Mesendoderm (in vitro differentiated cells): Measurements from ENCODE around the gene MYOZ2.

Experiments used
- DNase-seq: peaks from one replicate; pipeline ENCODE4 v3.0.0; 2013
- H2AK5ac ChIP-seq: 2 replicates; pipeline ENCODE4 v1.6.1; 2013; ENCODE audit warnings: low read length, inconsistent platforms
- H2BK120ac ChIP-seq: 2 replicates; pipeline ENCODE4 v1.6.1; 2013; ENCODE audit warnings: low read depth, mild to moderate bottlenecking, low read length, moderate library complexity, mixed read lengths
- H2BK15ac ChIP-seq: replicated peaks from 2 replicates; pipeline ENCODE4 v1.6.1; 2013; ENCODE audit warnings: low read depth, mild to moderate bottlenecking, moderate library complexity
- H2BK5ac ChIP-seq: 2 replicates; pipeline ENCODE4 v1.6.1; 2013; ENCODE audit warnings: low read length, inconsistent platforms
- H3K18ac ChIP-seq: 2 replicates; pipeline ENCODE4 v1.6.1; 2013; ENCODE audit warnings: mild to moderate bottlenecking, low read length, mixed read lengths
- H3K23ac ChIP-seq: one replicate; pipeline ENCODE4 v1.6.1; 2013; ENCODE audit warnings: low read length
- H3K27ac ChIP-seq: 2 replicates; pipeline ENCODE4 v1.5.1; 2013; ENCODE audit warnings: low read depth, mild to moderate bottlenecking, inconsistent platforms, low read length, moderate library complexity
- H3K27me3 ChIP-seq: 2 replicates; pipeline ENCODE4 v1.6.1; 2013; ENCODE audit warnings: low read length, control low read depth, mild to moderate bottlenecking, inconsistent platforms; ENCODE audit not compliant: insufficient read depth, poor library complexity
- H3K36me3 ChIP-seq: 2 replicates; pipeline ENCODE4 v1.6.1; 2013; ENCODE audit warnings: low read length, inconsistent platforms; ENCODE audit not compliant: control insufficient read depth, insufficient read depth
- H3K4ac ChIP-seq: one replicate; pipeline ENCODE4 v1.6.1; 2013; ENCODE audit warnings: low read depth, mild to moderate bottlenecking, low read length, moderate library complexity
- H3K4me1 ChIP-seq: 2 replicates; pipeline ENCODE4 v1.6.1; 2013; ENCODE audit warnings: low read depth, low read length, inconsistent platforms; ENCODE audit not compliant: control insufficient read depth
- H3K4me2 ChIP-seq: 2 replicates; pipeline ENCODE4 v1.6.1; 2013; ENCODE audit warnings: low read length
- H3K4me3 ChIP-seq: 2 replicates; pipeline ENCODE4 v1.5.1; 2013; ENCODE audit warnings: mild to moderate bottlenecking, low read length
- H3K56ac ChIP-seq: one replicate; pipeline ENCODE4 v1.6.1; 2013; ENCODE audit warnings: low read length
- H3K79me1 ChIP-seq: 2 replicates; pipeline ENCODE4 v1.6.1; 2013; ENCODE audit warnings: low read length, inconsistent platforms
- H3K79me2 ChIP-seq: 2 replicates; pipeline ENCODE4 v1.6.1; 2013; ENCODE audit warnings: mild to moderate bottlenecking, low read length; ENCODE audit not compliant: control insufficient read depth, insufficient read depth
- H3K9ac ChIP-seq: 2 replicates; pipeline ENCODE4 v1.6.1; 2013; ENCODE audit warnings: low read length, inconsistent platforms
- H4K5ac ChIP-seq: one replicate; pipeline ENCODE4 v1.6.1; 2013; ENCODE audit warnings: low read length
- H4K8ac ChIP-seq: one replicate; pipeline ENCODE4 v1.6.1; 2013; ENCODE audit warnings: low read depth, mild to moderate bottlenecking, control low read depth, low read length, moderate library complexity
- WGBS: extraction: QIAGEN DNeasy Blood & Tissue Kit; methylation state at CpG from one replicate; pipeline ENCODE4 v1.1.7; 2013; ENCODE audit warnings: low lambda C conversion rate, missing lambda C conversion rate; ENCODE audit not compliant: insufficient coverage; ENCODE audit errors: extremely low coverage; 5-methylcytosine and 5-hydroxymethylcytosine counted together

MYOZ2 gene

DNA sequence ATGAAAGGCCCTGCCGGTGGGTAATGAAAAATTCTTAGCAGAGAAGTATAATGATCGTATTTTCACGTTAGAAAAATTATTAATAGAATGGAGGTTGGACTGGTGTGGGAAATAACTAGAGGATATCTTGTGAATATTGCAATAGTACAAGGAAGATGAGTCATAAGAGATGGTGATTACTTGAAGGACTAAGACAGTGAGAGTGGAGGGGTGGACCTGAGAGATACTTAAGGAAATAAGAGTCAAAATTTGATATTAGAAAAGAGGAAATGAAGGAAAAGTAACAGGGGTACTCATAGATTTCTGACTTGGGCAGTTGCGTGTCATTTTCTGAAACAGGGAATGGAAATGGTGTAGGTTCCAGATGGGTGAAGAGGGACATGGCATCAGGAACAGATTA lies 75.1 kb downstream of the MYOZ2 start:
- Histone ChIP-seq H2BK120ac (no peak overlapping the region), H3K79me2 (peaks cover 6% of the 10 kb centered on the region), H2BK5ac (no peak overlapping the region), H3K27me3 (no peaks in the 10 kb centered on the region), H3K23ac (no peak overlapping the region), H3K36me3 (no peaks in the 10 kb centered on the region), H2AK5ac (no peak overlapping the region), H3K27ac (peak overlapping the region; percentile 49), H3K9ac (no peak overlapping the region), H2BK15ac (peak overlapping the region; percentile 57), H4K8ac (no peak overlapping the region), H3K4me1 (peaks cover 2% of the 10 kb centered on the region), H3K56ac (peak overlapping the region; percentile 9), H3K4me2 (no peak overlapping the region), H3K4me3 (no peak overlapping the region), H3K4ac (no peak overlapping the region), H3K79me1 (no peaks in the 10 kb centered on the region), H3K18ac (peak overlapping the region; percentile 60), H4K5ac (no peak overlapping the region)
- WGBS, result 100% methylated on average over 2 of the region's 4 CpGs
- no peak for DNase-seq

DNA sequence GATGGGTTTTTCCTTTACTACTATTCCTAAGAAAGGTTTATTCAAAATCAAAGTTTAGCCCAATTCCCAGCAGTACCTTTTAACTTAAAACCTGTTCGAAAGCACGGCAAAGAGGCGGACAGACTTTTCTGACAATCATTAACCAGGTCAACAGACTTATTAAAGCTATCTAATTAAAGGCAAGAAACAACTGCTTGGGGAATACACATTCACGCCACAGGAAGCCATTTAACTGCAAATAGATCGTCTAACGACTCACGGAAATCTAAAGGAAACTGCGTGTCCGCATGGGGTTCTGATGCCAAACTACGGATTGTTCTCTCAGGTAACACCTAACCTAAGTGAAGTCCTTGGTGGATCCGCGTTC lies 76.2 kb downstream of the MYOZ2 start:
- peak overlapping the region; percentile 69 for H3K18ac ChIP-seq
- H3K27me3 ChIP-seq, result no peaks in the 10 kb centered on the region
- peak; percentile 94 for DNase-seq
- H2BK5ac ChIP-seq, result peak overlapping the region; percentile 19
- no peak overlapping the region for H2BK120ac ChIP-seq
- H3K79me1 ChIP-seq, result no peaks in the 10 kb centered on the region
- H3K4me1 ChIP-seq, result peaks cover 2% of the 10 kb centered on the region
- H3K79me2 ChIP-seq, result peaks cover 8% of the 10 kb centered on the region
- H3K4me3 ChIP-seq, result peak overlapping the region; percentile 52
- H2AK5ac ChIP-seq, result no peak overlapping the region
- peak overlapping the region; percentile 96 for H3K27ac ChIP-seq
- no peak overlapping the region for H4K5ac ChIP-seq
- H4K8ac ChIP-seq, result peak overlapping the region; percentile 65
- H3K36me3 ChIP-seq, result no peaks in the 10 kb centered on the region
- no peak overlapping the region for H3K4ac ChIP-seq
- H2BK15ac ChIP-seq, result no peak overlapping the region
- peak overlapping the region; percentile 97 for H3K56ac ChIP-seq
- WGBS, result no CpG with 5 or more reads among the region's 12 CpGs
- H3K4me2 ChIP-seq, result peak overlapping the region; percentile 41
- H3K9ac ChIP-seq, result peak overlapping the region; percentile 83
- H3K23ac ChIP-seq, result no peak overlapping the region

DNA sequence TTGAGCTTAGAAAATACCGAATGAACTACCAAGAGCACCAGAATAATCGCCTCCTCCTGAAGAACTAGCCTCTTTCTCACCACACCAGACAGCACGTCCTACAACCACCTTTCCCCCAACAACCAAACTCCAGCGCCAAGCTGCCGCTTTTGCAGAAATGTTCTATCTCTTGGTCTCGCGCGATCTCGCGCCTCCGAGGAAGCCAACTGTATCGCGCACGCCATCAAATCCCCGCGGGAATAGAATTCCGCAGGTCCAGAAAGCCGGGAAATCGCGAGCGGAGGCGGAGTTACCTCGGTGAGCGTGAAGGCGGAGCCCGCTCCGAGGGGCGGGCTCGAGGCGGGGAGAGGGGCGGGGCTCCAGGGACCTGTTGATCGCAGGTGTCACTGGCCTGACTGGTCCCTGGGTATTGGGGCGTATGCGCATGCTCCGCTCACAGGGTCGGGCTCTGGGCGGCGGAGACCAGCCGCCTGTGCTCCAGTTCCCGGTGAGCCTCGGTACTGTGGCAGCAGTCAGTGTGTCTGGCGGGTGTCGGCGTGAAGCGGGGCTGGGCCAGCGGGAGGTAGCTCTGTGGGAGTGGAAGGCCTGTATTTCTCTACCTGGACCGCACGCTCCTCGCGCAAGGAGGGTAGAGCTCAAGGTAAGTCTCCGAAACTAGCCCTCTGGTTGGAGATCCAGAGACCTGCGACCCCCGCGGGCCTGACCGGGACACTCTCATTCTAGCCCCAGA lies 76.8 kb downstream of the MYOZ2 start, which contains the start of gene USP53:
USP53 (plus strand) TSS at position 480 of the 730 bp plus-strand sequence. CDS start 27,047 bp downstream, outside the sequence.
- Histone ChIP-seq H3K27ac (peak within 1 kb of the TSS; percentile 96), H3K4ac (no peak within 1 kb of the TSS), H4K8ac (peak within 1 kb of the TSS; percentile 65), H3K4me2 (peak within 1 kb of the TSS; percentile 82), H2AK5ac (no peak within 1 kb of the TSS), H4K5ac (peak within 1 kb of the TSS; percentile 7), H3K56ac (peak within 1 kb of the TSS; percentile 97), H3K79me1 (peaks cover 2% of the 10 kb centered on the region), H2BK5ac (peak within 1 kb of the TSS; percentile 83), H3K27me3 (no peaks in the 10 kb centered on the region), H3K23ac (no peak within 1 kb of the TSS), H3K18ac (peak within 1 kb of the TSS; percentile 69), H3K9ac (peak within 1 kb of the TSS; percentile 90), H2BK15ac (no peak within 1 kb of the TSS), H3K36me3 (no peaks in the 10 kb centered on the region), H2BK120ac (no peak within 1 kb of the TSS), H3K4me3 (peak within 1 kb of the TSS; percentile 89), H3K79me2 (peaks cover 11% of the 10 kb centered on the region), H3K4me1 (peaks cover 2% of the 10 kb centered on the region)
- WGBS, result no CpG with 5 or more reads among the region's 55 CpGs
- DNase-seq, result peak; percentile 99

DNA sequence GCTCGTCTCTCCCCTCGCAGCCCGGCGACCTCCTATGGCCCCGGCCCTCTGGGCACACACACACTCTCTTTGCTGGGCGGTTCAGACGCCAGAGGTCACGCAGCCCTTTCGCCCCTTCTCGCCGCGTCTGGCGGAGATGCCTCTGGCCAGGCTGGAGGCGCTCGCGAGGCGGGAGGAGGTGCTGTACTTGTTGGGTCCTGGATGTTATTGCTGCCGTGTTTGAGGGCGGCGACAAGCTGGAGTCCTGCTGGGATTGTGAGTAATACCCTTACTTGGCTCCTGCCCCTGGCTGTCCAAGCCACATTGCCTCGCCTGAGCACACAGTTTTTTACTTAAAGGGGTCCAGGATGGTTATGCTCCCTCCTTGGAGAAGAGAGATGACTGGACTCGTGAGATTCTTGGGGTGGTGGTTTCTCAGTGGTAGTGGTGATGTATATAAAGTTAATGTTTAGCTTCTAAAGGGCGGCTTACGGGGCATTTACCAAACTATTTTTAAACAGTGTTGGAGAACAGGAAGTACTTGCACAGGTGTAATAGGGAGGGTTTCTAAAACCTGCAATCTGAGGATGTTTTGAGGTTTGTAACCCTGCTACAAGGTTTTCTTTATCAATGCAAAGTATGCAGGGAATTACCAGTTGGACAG lies 77.5 kb downstream of the MYOZ2 start:
- Histone ChIP-seq H3K23ac (no peak overlapping the region), H4K8ac (no peak overlapping the region), H2BK5ac (peak overlapping the region; percentile 83), H2BK15ac (no peak overlapping the region), H3K36me3 (no peaks in the 10 kb centered on the region), H3K4me2 (peak overlapping the region; percentile 82), H3K79me1 (peaks cover 2% of the 10 kb centered on the region), H3K27me3 (no peaks in the 10 kb centered on the region), H3K56ac (peak overlapping the region; percentile 95), H3K9ac (peak overlapping the region; percentile 90), H3K4me1 (peaks cover 2% of the 10 kb centered on the region), H3K79me2 (peaks cover 17% of the 10 kb centered on the region), H3K4ac (no peak overlapping the region), H3K4me3 (peak overlapping the region; percentile 89), H2AK5ac (no peak overlapping the region), H3K18ac (no peak overlapping the region), H2BK120ac (no peak overlapping the region), H3K27ac (peak overlapping the region; percentile 90), H4K5ac (no peak overlapping the region)
- WGBS, result no CpG with 5 or more reads among the region's 24 CpGs
- peak; percentile 98 for DNase-seq

DNA sequence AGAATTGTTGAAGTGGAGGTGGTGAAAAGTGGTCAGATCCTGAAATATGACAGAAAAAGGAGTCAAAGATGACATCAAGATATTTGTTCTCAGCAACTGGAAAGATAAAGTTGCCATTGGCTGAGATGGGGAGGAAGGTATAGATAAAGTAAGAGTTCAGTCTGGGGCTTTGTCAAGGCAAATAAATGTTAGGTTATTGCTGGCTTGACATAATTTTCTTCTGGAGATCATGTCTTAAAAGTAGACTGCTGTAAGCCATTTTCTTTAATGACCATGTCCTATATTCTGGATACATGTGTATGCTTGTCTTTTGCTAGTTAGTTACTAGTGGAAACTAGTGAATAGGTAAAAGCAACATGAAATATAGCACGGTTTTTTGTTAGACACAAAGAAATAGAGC lies 82.5 kb downstream of the MYOZ2 start:
- Histone ChIP-seq H3K4me3 (no peak overlapping the region), H3K4me1 (no peaks in the 10 kb centered on the region), H2AK5ac (no peak overlapping the region), H3K27me3 (no peaks in the 10 kb centered on the region), H3K4me2 (no peak overlapping the region), H4K5ac (no peak overlapping the region), H3K4ac (no peak overlapping the region), H3K9ac (no peak overlapping the region), H2BK15ac (no peak overlapping the region), H3K36me3 (no peaks in the 10 kb centered on the region), H3K23ac (no peak overlapping the region), H2BK120ac (no peak overlapping the region), H3K18ac (no peak overlapping the region), H3K27ac (no peak overlapping the region), H3K79me1 (peaks cover 8% of the 10 kb centered on the region), H2BK5ac (no peak overlapping the region), H4K8ac (no peak overlapping the region), H3K79me2 (peaks cover 24% of the 10 kb centered on the region), H3K56ac (no peak overlapping the region)
- WGBS, result no CpG with 5 or more reads among the region's 1 CpG
- DNase-seq, result no peak
